ENCODE measurements around the gene CBY2.
A peak's percentile ranks its signal among the peaks of the same experiment; 100 is the strongest.

CBY2 gene

GRCh38 chr13:45732916-45733315, 30.8 kb downstream of the CBY2 start:
- TF ChIP-seq, protein P1, sequence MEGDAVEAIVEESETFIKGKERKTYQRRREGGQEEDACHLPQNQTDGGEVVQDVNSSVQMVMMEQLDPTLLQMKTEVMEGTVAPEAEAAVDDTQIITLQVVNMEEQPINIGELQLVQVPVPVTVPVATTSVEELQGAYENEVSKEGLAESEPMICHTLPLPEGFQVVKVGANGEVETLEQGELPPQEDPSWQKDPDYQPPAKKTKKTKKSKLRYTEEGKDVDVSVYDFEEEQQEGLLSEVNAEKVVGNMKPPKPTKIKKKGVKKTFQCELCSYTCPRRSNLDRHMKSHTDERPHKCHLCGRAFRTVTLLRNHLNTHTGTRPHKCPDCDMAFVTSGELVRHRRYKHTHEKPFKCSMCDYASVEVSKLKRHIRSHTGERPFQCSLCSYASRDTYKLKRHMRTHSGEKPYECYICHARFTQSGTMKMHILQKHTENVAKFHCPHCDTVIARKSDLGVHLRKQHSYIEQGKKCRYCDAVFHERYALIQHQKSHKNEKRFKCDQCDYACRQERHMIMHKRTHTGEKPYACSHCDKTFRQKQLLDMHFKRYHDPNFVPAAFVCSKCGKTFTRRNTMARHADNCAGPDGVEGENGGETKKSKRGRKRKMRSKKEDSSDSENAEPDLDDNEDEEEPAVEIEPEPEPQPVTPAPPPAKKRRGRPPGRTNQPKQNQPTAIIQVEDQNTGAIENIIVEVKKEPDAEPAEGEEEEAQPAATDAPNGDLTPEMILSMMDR (IDR thresholded peaks at IDR 0.05; ENCODE audit: low read depth, low read length, missing control alignments), result no peak
- H3K4me3 ChIP-seq (ENCODE audit: low read depth, low read length), result no peak overlapping the region
- no peak for DNase-seq (ENCODE audit: low read depth)
- in situ Hi-C loops (cut with HindIII; ENCODE audit: low sequenced_read_pairs), result no loop called here

DNA sequence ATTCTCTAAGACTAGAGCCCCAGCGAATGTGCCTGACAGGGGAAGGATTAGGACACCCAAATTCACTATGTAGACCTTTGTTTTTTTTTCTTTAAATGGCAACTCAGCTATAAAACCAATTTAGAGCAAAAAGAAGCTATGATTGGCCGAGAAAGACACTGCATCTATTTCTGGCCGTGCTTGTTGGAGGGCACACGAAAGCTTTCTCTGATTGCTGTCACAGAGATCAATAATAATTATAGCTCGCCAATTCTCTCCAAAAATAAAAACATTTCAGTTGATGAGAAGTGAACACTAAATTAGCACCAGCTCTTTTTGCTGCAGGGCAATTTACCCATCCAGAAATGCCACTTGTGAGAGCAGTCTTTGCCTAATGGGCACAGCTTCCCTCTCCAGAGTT, 31.2 kb downstream of the CBY2 start:
- no peak for DNase-seq (ENCODE audit: low read depth)
- TF ChIP-seq, protein P1 (IDR thresholded peaks at IDR 0.05; ENCODE audit: low read depth, low read length, missing control alignments), result no peak
- in situ Hi-C loops (cut with HindIII; ENCODE audit: low sequenced_read_pairs), result no loop called here
- no peak overlapping the region for H3K4me3 ChIP-seq (ENCODE audit: low read depth, low read length)

GRCh38 chr13:45737571-45738017, 35.5 kb downstream of the CBY2 start:
- H3K4me3 ChIP-seq (ENCODE audit: low read depth, low read length), result no peak overlapping the region
- DNase-seq (ENCODE audit: low read depth), result no peak
- TF ChIP-seq, protein P1 (IDR thresholded peaks at IDR 0.05; ENCODE audit: low read depth, low read length, missing control alignments), result peak; percentile 19
- in situ Hi-C loops (cut with HindIII; ENCODE audit: low sequenced_read_pairs), result no loop called here

DNA sequence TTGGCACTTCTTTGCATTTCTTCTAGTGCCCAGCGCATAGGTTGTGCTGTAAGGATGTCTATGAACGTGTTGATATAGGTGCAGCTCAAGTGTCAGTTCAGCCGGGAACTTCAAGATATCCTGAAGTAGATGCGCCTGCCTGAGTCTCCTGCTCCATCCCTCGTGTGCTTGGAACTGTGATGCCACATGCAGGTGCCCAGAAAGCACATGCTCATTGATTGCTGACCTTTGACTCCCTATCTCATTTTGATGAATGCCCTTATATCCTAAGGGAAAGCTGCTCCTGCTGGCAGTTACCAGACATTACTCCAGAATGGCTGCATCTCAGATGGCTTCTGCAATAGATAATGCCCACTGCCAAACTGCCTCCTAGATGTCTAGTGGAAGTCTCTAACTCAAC, 40.9 kb downstream of the CBY2 start:
- in situ Hi-C loops (cut with HindIII; ENCODE audit: low sequenced_read_pairs), result no loop called here
- DNase-seq (ENCODE audit: low read depth), result no peak
- no peak overlapping the region for H3K4me3 ChIP-seq (ENCODE audit: low read depth, low read length)
- TF ChIP-seq, protein P1 (IDR thresholded peaks at IDR 0.05; ENCODE audit: low read depth, low read length, missing control alignments), result no peak

- in situ Hi-C loops (cut with HindIII; ENCODE audit: low sequenced_read_pairs), result no loop called here
- no peak overlapping the region for H3K4me3 ChIP-seq (ENCODE audit: low read depth, low read length)
- no peak for DNase-seq (ENCODE audit: low read depth)
- TF ChIP-seq, protein P1 (IDR thresholded peaks at IDR 0.05; ENCODE audit: low read depth, low read length, missing control alignments), result no peak
Observed at GRCh38 chr13:45744979-45745378, 42.9 kb downstream of the CBY2 start.

- no peak overlapping the region for H3K4me3 ChIP-seq (ENCODE audit: low read depth, low read length)
- DNase-seq (ENCODE audit: low read depth), result no peak
- TF ChIP-seq, protein P1 (IDR thresholded peaks at IDR 0.05; ENCODE audit: low read depth, low read length, missing control alignments), result no peak
- in situ Hi-C loops (cut with HindIII; ENCODE audit: low sequenced_read_pairs), result no loop called here
Observed at GRCh38 chr13:45747071-45747470, 45.0 kb downstream of the CBY2 start.

Measured in astrocyte of the cerebellum (primary cell).